K562 (cell line): ENCODE data around the gene TMEM30A. TPM values are rescaled to one million over a fixed set of nuclear protein-coding genes. Genes with fewer than 3 reads are reported as not detected.

Experiments used
- ATAC-seq: fragments of 200-7000 bp; cut with Tn5 transposase; 3 replicates; pipeline ENCODE4 v1.9.1; 2020; ENCODE audit warnings: moderate library complexity
- BruUV-seq: library from RNA; stranded (reverse); fragments of 400-500 nt; replicated peaks from 2 replicates; lab custom pipeline; 2021; lab: Mats Ljungman, UMichigan
- CTCF ChIA-PET: fragments of 300-600 bp; formaldehyde crosslinking; extraction: SDS; loops from one replicate; lab custom pipeline; 2021; ENCODE audit warnings: low intra/inter-chr PET ratio; lab: Yijun Ruan, JAX
- POLR2A ChIA-PET: fragments of 300-600, 350-650 bp; sonication (Branson Sonifier 250); formaldehyde crosslinking; extraction: SDS; loops from one replicate; lab custom pipeline; 2021; ENCODE audit warnings: antibody characterized with exemption, inconsistent platforms; lab: Yijun Ruan, JAX
- DNase-seq, 4 experiments: peaks; one replicate each; pipeline versions ENCODE4 v3.0.0 to v3.0.0-alpha.2; 2011 to 2018; ENCODE audit warnings: low spot score in 3 of 4, mixed read lengths in 3 of 4; ENCODE audit errors: extremely low read depth in 1 of 4
- FAIRE-seq: peaks from 2 replicates; lab custom pipeline; 2011; peaks lifted over from hg19 to GRCh38; lab: Jason Lieb, UNC
- H2AFZ ChIP-seq: 2 replicates; pipeline ENCODE4 v1.6.0; 2011; ENCODE audit warnings: low read depth, low read length, control low read depth, inconsistent platforms
- H3K27ac ChIP-seq: fragments of 200-600 bp; 3 replicates; pipeline ENCODE4 v1.8.0; 2011; ENCODE audit warnings: low read depth, mild to moderate bottlenecking, control low read depth, inconsistent platforms, low read length, moderate library complexity, mixed read lengths; ENCODE audit errors: extremely low read depth
- H3K27me3 ChIP-seq, 2 experiments: fragments of 300-600 bp in 1 of 2; 2 replicates in 1 of 2; 3 replicates in 1 of 2; pipeline versions ENCODE4 v1.6.0 to v1.8.0; 2011; ENCODE audit warnings: inconsistent platforms in 2 of 2, low read length in 2 of 2, mild to moderate bottlenecking in 1 of 2, mixed read lengths in 1 of 2, moderate library complexity in 1 of 2; ENCODE audit not compliant: control insufficient read depth in 2 of 2, insufficient read depth in 2 of 2
- H3K36me3 ChIP-seq: fragments of 300-600 bp; 3 replicates; pipeline ENCODE4 v1.8.0; 2011; ENCODE audit warnings: mild to moderate bottlenecking, low read length, inconsistent platforms; ENCODE audit not compliant: control insufficient read depth, insufficient read depth
- H3K4me1 ChIP-seq, 2 experiments: fragments of 200-600 bp in 1 of 2; replicated peaks in 1 of 2; 2 replicates in 1 of 2; 3 replicates in 1 of 2; pipeline versions ENCODE4 v1.5.1 to v1.8.0; 2011; ENCODE audit warnings: inconsistent platforms in 2 of 2, low read length in 2 of 2, mild to moderate bottlenecking in 1 of 2, mixed read lengths in 1 of 2, moderate library complexity in 1 of 2; ENCODE audit not compliant: control insufficient read depth in 2 of 2, insufficient read depth in 2 of 2
- H3K4me2 ChIP-seq: 2 replicates; pipeline ENCODE4 v1.6.1; 2011; ENCODE audit warnings: low read length, control low read depth, inconsistent platforms, mixed read lengths; ENCODE audit not compliant: insufficient read depth
- H3K4me3 ChIP-seq: fragments of 200-600 bp; sonication (generic), shearing (Covaris generic); 2 replicates; pipeline ENCODE4 v1.5.1; 2016; ENCODE audit warnings: control low read depth, inconsistent platforms
- H3K79me2 ChIP-seq: fragments of 200-600 bp; 3 replicates; pipeline ENCODE4 v1.8.0; 2011; ENCODE audit warnings: low read length, inconsistent platforms; ENCODE audit not compliant: control insufficient read depth, insufficient read depth
- H3K9ac ChIP-seq, 2 experiments: 2 replicates each; pipeline versions ENCODE4 v1.6.0 to v1.6.1; 2011; ENCODE audit warnings: low read depth in 2 of 2, low read length in 2 of 2, control low read depth in 1 of 2, inconsistent platforms in 1 of 2, mild to moderate bottlenecking in 1 of 2, mixed read lengths in 1 of 2; ENCODE audit not compliant: insufficient read depth in 1 of 2
- H3K9me1 ChIP-seq: one replicate; pipeline ENCODE4 v1.6.0; 2011; ENCODE audit warnings: inconsistent platforms, mild to moderate bottlenecking, low read length, moderate library complexity; ENCODE audit not compliant: control insufficient read depth, insufficient read depth
- H3K9me3 ChIP-seq: replicated peaks from 2 replicates; pipeline ENCODE4 v1.5.1; 2011; ENCODE audit warnings: low read depth, low read length, inconsistent platforms; ENCODE audit not compliant: control insufficient read depth, insufficient read depth
- H4K20me1 ChIP-seq: replicated peaks from 2 replicates; pipeline ENCODE4 v1.6.1; 2011; ENCODE audit warnings: low read length, inconsistent platforms, mixed read lengths; ENCODE audit not compliant: control insufficient read depth, insufficient read depth
- CBFA2T3 ChIP-seq: fragments of 450-650 bp; IDR thresholded peaks from 2 replicates; pipeline ENCODE4 v1.6.1; 2017
- E2F6 ChIP-seq, 2 experiments: IDR thresholded peaks; 2 replicates each; pipeline ENCODE4 v1.6.1; 2011; ENCODE audit warnings: borderline replicate concordance in 1 of 2, control low read depth in 1 of 2, low read depth in 1 of 2, low read length in 1 of 2, mild to moderate bottlenecking in 1 of 2, mixed read lengths in 1 of 2, moderate library complexity in 1 of 2; ENCODE audit not compliant: insufficient read depth in 1 of 2, insufficient read length in 1 of 2, poor library complexity in 1 of 2, severe bottlenecking in 1 of 2; ENCODE audit errors: extremely low read depth in 1 of 2
- FOXA1 ChIP-seq: fragments of 450-650 bp; IDR thresholded peaks from 2 replicates; pipeline ENCODE4 v1.6.1; 2016; ENCODE audit warnings: mild to moderate bottlenecking, borderline replicate concordance
- JUNB ChIP-seq: fragments of 450-650 bp; formaldehyde crosslinking; conservative IDR thresholded peaks from 2 replicates; pipeline ENCODE4 v1.4.0; 2020; ENCODE audit warnings: mild to moderate bottlenecking
- RFX7 ChIP-seq: fragments of 250-450 bp; sonication (Bioruptor Pico); IDR thresholded peaks from 2 replicates; pipeline ENCODE4 v1.5.1; 2021; ENCODE audit warnings: mild to moderate bottlenecking
- RNF2 ChIP-seq: sonication (generic); IDR thresholded peaks from 2 replicates; pipeline ENCODE4 v1.6.1; 2016
- TFAP4 ChIP-seq: sonication (generic); formaldehyde crosslinking; IDR thresholded peaks from 2 replicates; pipeline ENCODE4 v1.8.0; 2022; ENCODE audit warnings: missing genetic modification reagents, mild to moderate bottlenecking, moderate library complexity, borderline replicate concordance
- TRIM25 ChIP-seq: fragments of 450-650 bp; IDR thresholded peaks from 2 replicates; pipeline ENCODE4 v1.7.0; 2016; ENCODE audit warnings: borderline replicate concordance
- ZNF23 ChIP-seq: fragments of 250-450 bp; sonication (Bioruptor Pico); IDR thresholded peaks from 2 replicates; pipeline ENCODE4 v1.4.0; 2020; ENCODE audit warnings: mild to moderate bottlenecking
- ZNF79 ChIP-seq: fragments of 250-450 bp; sonication (Bioruptor Pico); IDR thresholded peaks from 2 replicates; pipeline ENCODE4 v1.4.0; 2020; ENCODE audit warnings: low read depth, mild to moderate bottlenecking, moderate library complexity
- WGBS: fragments of 100-300 bp; shearing (Covaris generic); methylation state at CpG from one replicate; pipeline ENCODE4 v1.1.6; 2016; ENCODE audit warnings: low coverage, mixed read lengths; ENCODE audit not compliant: insufficient coverage; ENCODE audit errors: missing lambda C conversion rate; 5-methylcytosine and 5-hydroxymethylcytosine counted together
- in situ Hi-C: fragments of 300-500 bp; cut with MboI; formaldehyde crosslinking; loops from 4 replicates; pipeline ENCODE4 v1.15.0; 2018; ENCODE audit warnings: inconsistent platforms, mixed read lengths
- intact Hi-C: fragments of 100-400 bp; cut with micrococcal nuclease; formaldehyde crosslinking; loops from 2 replicates; pipeline ENCODE4 v1.14.2; 2022
- polyA plus RNA-seq, 8 experiments: library from polyadenylated mRNA; depleted of rRNA in 4 of 8; stranded (reverse) in 5 of 8; unstranded in 3 of 8; fragments of >200 nt; fragmentation: Nextera tagmentation in 2 of 8; fragmentation: Illumina TruSeq in 1 of 8; extraction: Ambion mirVana in 2 of 8; extraction: Trizol in 1 of 8; gene quantifications; 2 replicates each; pipeline versions ENCODE4 v1.2.1 to v1.2.3, GENCODE V29; 2011 to 2014; ENCODE audit warnings: inconsistent platforms in 1 of 8, missing spikeins in 1 of 8
- total RNA-seq, 7 experiments: library from RNA; depleted of rRNA in 6 of 7; stranded (reverse); fragments of >200 nt in 6 of 7; fragmentation: Illumina TruSeq in 2 of 7; extraction: Trizol in 2 of 7; gene quantifications; 2 replicates each; pipeline versions ENCODE4 v1.2.1 to v1.2.3, GENCODE V29; 2011 to 2021; ENCODE audit warnings: low replicate concordance in 1 of 7

TMEM30A gene
- total and polyA plus RNA-seq, 9 of the 15 experiments (the other 6 are each of a cell fraction or from before 2014, with no cell fraction given) = 6.5 to 31.2 (median 16.3) TPM

GRCh38 chr6:75305573-75305972 lies 21.0 kb upstream of the TMEM30A start:
- DNase-seq (no peak), FAIRE-seq (no peak), ATAC-seq (no peak)
- BruUV-seq = no TSS peak
- Histone ChIP-seq H3K4me1 (no peaks in the 10 kb centered on the region), H3K9ac (no peak overlapping the region), H3K27me3 (peaks cover 5 to 8% of the 10 kb centered on the region in 2 experiments; a peak in 2 of 5 replicates), H3K4me3 (no peak overlapping the region), H2AFZ (no peak overlapping the region), H3K9me3 (no peaks in the 10 kb centered on the region), H3K9me1 (no peaks in the 10 kb centered on the region), H3K4me2 (no peak overlapping the region), H4K20me1 (no peaks in the 10 kb centered on the region), H3K79me2 (no peaks in the 10 kb centered on the region), H3K36me3 (no peaks in the 10 kb centered on the region), H3K27ac (no peak overlapping the region)
- 3% methylated on average over 5 of the region's 5 CpGs for WGBS
- no peak for TF ChIP-seq E2F6 (IDR thresholded peaks at IDR 0.05; ENCODE audit: borderline replicate concordance in 1 of 2, extremely low read depth in 1 of 2, insufficient read depth in 1 of 2, insufficient read length in 1 of 2, low read depth in 1 of 2, low read length in 1 of 2, poor library complexity in 1 of 2, severe bottlenecking in 1 of 2)
- no peak for TF ChIP-seq FOXA1
- no peak for TF ChIP-seq RNF2
- no peak for TF ChIP-seq TRIM25
- TF ChIP-seq JUNB (CRISPR knock-in tag) = no peak
- no peak for TF ChIP-seq ZNF79 (CRISPR knock-in tag)
- TF ChIP-seq ZNF23 (CRISPR knock-in tag) = no peak
- TF ChIP-seq RFX7 (CRISPR knock-in tag) = no peak
- no peak for TF ChIP-seq CBFA2T3
- no peak for TF ChIP-seq TFAP4
- CTCF ChIA-PET = no interaction called here
- intact Hi-C loops (no loop called here), in situ Hi-C loops (no loop called here)
- POLR2A ChIA-PET = interaction anchor here (0.6 to 1.1 kb wide), 2 partner anchors 8 to 39 kb away, joined by 3 read pairs; no protein-coding TSS in a partner anchor
